WTC11 (cell line): Measurements from ENCODE around the gene MESD. TPM values are rescaled to one million over a fixed set of nuclear protein-coding genes. Genes with fewer than 3 reads are reported as not detected.
A peak's percentile ranks its signal among the peaks of the same experiment; 100 is the strongest.

Source experiments
- ATAC-seq: fragments of 200-7000 bp; cut with Tn5 transposase; 2 replicates; pipeline ENCODE4 v1.10.0; 2021; ENCODE audit warnings: mild to moderate bottlenecking, moderate library complexity
- CTCF ChIA-PET: fragments of 300-600 bp; sonication (Branson Sonifier 250); formaldehyde crosslinking; loops from one replicate; lab custom pipeline; 2021; ENCODE audit warnings: antibody characterized with exemption; lab: Charles Lee
- POLR2A ChIA-PET: fragments of 350-600 bp; sonication (Branson Sonifier 250); formaldehyde crosslinking; loops from one replicate; lab custom pipeline; 2021; ENCODE audit warnings: antibody characterized with exemption; lab: Charles Lee
- DNase-seq: peaks from one replicate; pipeline ENCODE4 v3.0.0; 2021; ENCODE audit warnings: low spot score
- H3K27ac Mint-ChIP-seq: 2 replicates; pipeline ENCODE4 v1.8.0; 2021; ENCODE audit warnings: mixed read lengths
- H3K27me3 Mint-ChIP-seq: 2 replicates; pipeline ENCODE4 v1.8.0; 2021; ENCODE audit warnings: low read depth, mild to moderate bottlenecking, moderate library complexity, mixed read lengths
- H3K36me3 Mint-ChIP-seq: 2 replicates; pipeline ENCODE4 v1.8.0; 2021; ENCODE audit warnings: mixed read lengths
- H3K4me1 Mint-ChIP-seq: 2 replicates; pipeline ENCODE4 v1.8.0; 2022; ENCODE audit warnings: mixed read lengths
- H3K4me3 Mint-ChIP-seq: 2 replicates; pipeline ENCODE4 v1.8.0; 2021; ENCODE audit warnings: mild to moderate bottlenecking, moderate library complexity, mixed read lengths
- H3K9me3 Mint-ChIP-seq: 2 replicates; pipeline ENCODE4 v1.8.0; 2021; ENCODE audit warnings: mixed read lengths
- CREM ChIP-seq: sonication (generic); formaldehyde crosslinking; IDR thresholded peaks from 2 replicates; pipeline ENCODE4 v1.8.1; 2022; ENCODE audit warnings: mild to moderate bottlenecking, missing genetic modification reagents, moderate library complexity
- FOXK1 ChIP-seq: sonication (generic); formaldehyde crosslinking; IDR thresholded peaks from 2 replicates; pipeline ENCODE4 v1.8.0; 2022; ENCODE audit warnings: mild to moderate bottlenecking, moderate library complexity, missing genetic modification reagents
- GABPB1 ChIP-seq: sonication (generic); formaldehyde crosslinking; IDR thresholded peaks from 2 replicates; pipeline ENCODE4 v1.8.1; 2023; ENCODE audit warnings: mild to moderate bottlenecking, missing genetic modification reagents
- GRHL2 ChIP-seq: fragments of 250-450 bp; sonication (Bioruptor Pico); IDR thresholded peaks from 2 replicates; pipeline ENCODE4 v1.8.0; 2022; ENCODE audit warnings: mild to moderate bottlenecking, moderate library complexity; ENCODE audit not compliant: insufficient replicate concordance, severe bottlenecking
- JUN ChIP-seq: sonication (generic); formaldehyde crosslinking; IDR thresholded peaks from 2 replicates; pipeline ENCODE4 v1.8.0; 2023; ENCODE audit warnings: mild to moderate bottlenecking, missing genetic modification reagents
- KAT7 ChIP-seq: sonication (generic); formaldehyde crosslinking; IDR thresholded peaks from 2 replicates; pipeline ENCODE4 v1.8.1; 2023; ENCODE audit warnings: missing genetic modification reagents, mild to moderate bottlenecking, borderline replicate concordance
- NFYB ChIP-seq: sonication (generic); formaldehyde crosslinking; conservative IDR thresholded peaks from 2 replicates; pipeline ENCODE4 v1.8.0; 2022; ENCODE audit warnings: low read depth, missing genetic modification reagents
- NR1H2 ChIP-seq: sonication (generic); formaldehyde crosslinking; IDR thresholded peaks from 2 replicates; pipeline ENCODE4 v1.9.0; 2021; ENCODE audit warnings: mild to moderate bottlenecking, moderate library complexity, missing genetic modification reagents
- NR3C1 ChIP-seq: sonication (generic); formaldehyde crosslinking; conservative IDR thresholded peaks from 2 replicates; pipeline ENCODE4 v1.8.1; 2023; ENCODE audit warnings: low read depth, mild to moderate bottlenecking, missing genetic modification reagents
- ZNF121 ChIP-seq: sonication (generic); formaldehyde crosslinking; IDR thresholded peaks from 2 replicates; pipeline ENCODE4 v1.8.0; 2023; ENCODE audit warnings: missing genetic modification reagents
- ZNF219 ChIP-seq: sonication (generic); formaldehyde crosslinking; IDR thresholded peaks from 2 replicates; pipeline ENCODE4 v1.8.0; 2023; ENCODE audit warnings: missing genetic modification reagents, mild to moderate bottlenecking, borderline replicate concordance
- ZNF232 ChIP-seq: sonication (generic); formaldehyde crosslinking; IDR thresholded peaks from 2 replicates; pipeline ENCODE4 v1.8.0; 2022; ENCODE audit warnings: mild to moderate bottlenecking, missing genetic modification reagents
- ZNF263 ChIP-seq: sonication (generic); formaldehyde crosslinking; IDR thresholded peaks from 2 replicates; pipeline ENCODE4 v1.8.1; 2022; ENCODE audit warnings: low read depth, mild to moderate bottlenecking, moderate library complexity, missing genetic modification reagents
- ZNF317 ChIP-seq: sonication (generic); formaldehyde crosslinking; IDR thresholded peaks from 2 replicates; pipeline ENCODE4 v1.8.1; 2023; ENCODE audit warnings: low read depth, mild to moderate bottlenecking, moderate library complexity, missing genetic modification reagents, borderline replicate concordance
- ZNF416 ChIP-seq: fragments of 250-450 bp; sonication (Bioruptor Pico); IDR thresholded peaks from 2 replicates; pipeline ENCODE4 v1.9.0; 2021; ENCODE audit warnings: mild to moderate bottlenecking, inconsistent platforms
- total RNA-seq: library from RNA; stranded (reverse); gene quantifications from 3 replicates; pipeline ENCODE4 v1.2.3, GENCODE V29; 2021
- TF ChIP-seq, protein P1 (sequence below): sonication (generic); formaldehyde crosslinking; IDR thresholded peaks from 2 replicates; pipeline ENCODE4 v1.8.0; 2023; ENCODE audit warnings: missing genetic modification reagents, mild to moderate bottlenecking, borderline replicate concordance
- TF ChIP-seq, protein P2 (sequence below): sonication (generic); formaldehyde crosslinking; IDR thresholded peaks from 2 replicates; pipeline ENCODE4 v1.8.1; 2022; ENCODE audit warnings: mild to moderate bottlenecking, moderate library complexity, missing genetic modification reagents
- TF ChIP-seq, protein P3 (sequence below): sonication (generic); formaldehyde crosslinking; IDR thresholded peaks from 2 replicates; pipeline ENCODE4 v1.8.1; 2023; ENCODE audit warnings: mild to moderate bottlenecking, missing genetic modification reagents, moderate library complexity
- TF ChIP-seq, protein P4 (sequence below): sonication (generic); formaldehyde crosslinking; IDR thresholded peaks from 2 replicates; pipeline ENCODE4 v1.8.1; 2022; ENCODE audit warnings: mild to moderate bottlenecking, missing genetic modification reagents, moderate library complexity, borderline replicate concordance
- TF ChIP-seq, protein P5 (sequence below): sonication (generic); formaldehyde crosslinking; IDR thresholded peaks from 2 replicates; pipeline ENCODE4 v1.8.1; 2023; ENCODE audit warnings: mild to moderate bottlenecking, missing genetic modification reagents, moderate library complexity

The MESD gene
- total RNA-seq, 1 experiment from 2014 or later = 28.3 TPM

DNA sequence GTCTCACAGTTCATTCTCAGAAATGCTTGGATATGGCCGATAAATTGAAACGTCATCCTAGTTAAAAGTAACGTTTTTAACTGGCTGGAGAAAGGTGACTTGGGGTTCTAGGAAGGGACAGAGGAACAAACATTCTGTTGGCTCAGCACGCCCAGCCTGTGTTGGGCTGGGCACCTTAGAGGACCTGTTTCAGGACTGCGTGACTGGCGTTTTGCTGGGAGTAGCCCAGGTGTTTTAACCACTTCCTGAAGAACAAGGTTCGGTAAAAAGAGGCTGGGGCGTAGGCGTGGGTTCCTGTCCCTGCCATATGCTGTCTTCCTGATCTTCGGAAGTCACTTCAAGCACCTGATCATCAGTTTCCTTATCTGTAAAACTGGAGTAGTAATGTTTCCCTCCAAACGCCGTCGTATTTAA, 10.0 kb upstream of the MESD start:
- Mint-ChIP-seq H3K4me3 (peak overlapping the region; percentile 93), H3K4me1 (peaks cover 13% of the 10 kb centered on the region), H3K27me3 (peaks cover 10% of the 10 kb centered on the region), H3K9me3 (no peaks in the 10 kb centered on the region), H3K36me3 (peaks cover 4% of the 10 kb centered on the region; the same call in 1 of the 2 replicates), H3K27ac (no peak overlapping the region; the same call in 1 of the 2 replicates)
- no peak for TF ChIP-seq GRHL2 (CRISPR knock-in tag)
- DNase-seq = no peak
- no peak for ATAC-seq
- POLR2A ChIA-PET = interaction anchor here (1.4 kb wide), 1 partner anchor 8 kb away, joined by 7 read pairs; no protein-coding TSS in a partner anchor
- CTCF ChIA-PET = interaction anchor here (2.1 to 6.2 kb wide), 2 partner anchors 107 to 267 kb away, joined by 4 to 35 read pairs; no protein-coding TSS in a partner anchor

DNA sequence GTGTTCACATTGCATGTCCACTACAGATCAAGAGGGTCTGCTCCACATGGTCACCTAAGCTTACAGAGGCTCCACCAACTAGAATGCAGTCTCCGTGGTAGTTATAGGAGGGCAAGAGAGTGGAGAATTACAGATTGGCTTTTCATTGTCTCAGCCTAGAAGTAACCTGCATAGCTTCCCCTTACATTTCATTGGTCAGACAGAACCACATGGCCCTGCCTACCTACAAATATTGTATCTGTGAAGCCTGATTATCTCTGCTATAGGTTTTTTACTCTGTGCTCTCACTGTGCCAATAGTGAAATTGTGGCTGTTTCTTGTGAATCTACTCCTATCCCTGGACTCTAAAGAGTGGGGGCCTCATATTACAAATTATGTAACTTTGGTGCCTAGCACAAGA, 8.6 kb upstream of the MESD start:
- Mint-ChIP-seq H3K9me3 (no peaks in the 10 kb centered on the region), H3K36me3 (no peaks in the 10 kb centered on the region), H3K27ac (no peak overlapping the region), H3K27me3 (peaks cover 10% of the 10 kb centered on the region), H3K4me1 (peaks cover 10% of the 10 kb centered on the region), H3K4me3 (no peak overlapping the region)
- ATAC-seq (no peak), DNase-seq (no peak)
- ChIA-PET POLR2A (no interaction called here), CTCF (interaction anchor here (1.2 to 6.2 kb wide), 2 partner anchors 16 to 268 kb away, joined by 3 to 35 read pairs; no protein-coding TSS in a partner anchor)
- TF ChIP-seq ZNF219 (CRISPR knock-in tag) = no peak
- TF ChIP-seq NFYB (CRISPR knock-in tag) = peak; percentile 36; the same call in 1 of the 2 replicates
- TF ChIP-seq CREM (CRISPR knock-in tag) = no peak

DNA sequence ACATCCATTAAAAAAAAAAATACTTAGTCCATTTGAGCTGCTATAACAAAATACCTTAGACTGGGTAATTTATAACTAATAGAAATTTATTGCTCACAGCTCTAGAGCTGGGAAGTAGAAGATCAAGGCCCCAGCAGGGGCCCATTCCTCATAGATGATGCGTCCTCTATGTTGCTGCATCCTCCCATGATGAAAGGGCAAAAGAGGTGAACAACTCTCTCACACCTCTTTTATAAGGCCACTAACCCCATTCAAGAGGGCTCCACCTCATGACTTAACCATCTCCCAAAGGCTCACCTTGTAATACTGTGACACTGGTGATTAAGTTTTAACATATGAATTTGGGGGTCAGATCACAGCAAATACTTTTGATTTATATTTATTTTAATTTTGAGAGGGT, 8.1 kb upstream of the MESD start:
- no peak overlapping the region for H3K4me3 Mint-ChIP-seq

More for the DNA sequence above, 8.1 kb upstream of the MESD start:
- TF ChIP-seq, protein P1, sequence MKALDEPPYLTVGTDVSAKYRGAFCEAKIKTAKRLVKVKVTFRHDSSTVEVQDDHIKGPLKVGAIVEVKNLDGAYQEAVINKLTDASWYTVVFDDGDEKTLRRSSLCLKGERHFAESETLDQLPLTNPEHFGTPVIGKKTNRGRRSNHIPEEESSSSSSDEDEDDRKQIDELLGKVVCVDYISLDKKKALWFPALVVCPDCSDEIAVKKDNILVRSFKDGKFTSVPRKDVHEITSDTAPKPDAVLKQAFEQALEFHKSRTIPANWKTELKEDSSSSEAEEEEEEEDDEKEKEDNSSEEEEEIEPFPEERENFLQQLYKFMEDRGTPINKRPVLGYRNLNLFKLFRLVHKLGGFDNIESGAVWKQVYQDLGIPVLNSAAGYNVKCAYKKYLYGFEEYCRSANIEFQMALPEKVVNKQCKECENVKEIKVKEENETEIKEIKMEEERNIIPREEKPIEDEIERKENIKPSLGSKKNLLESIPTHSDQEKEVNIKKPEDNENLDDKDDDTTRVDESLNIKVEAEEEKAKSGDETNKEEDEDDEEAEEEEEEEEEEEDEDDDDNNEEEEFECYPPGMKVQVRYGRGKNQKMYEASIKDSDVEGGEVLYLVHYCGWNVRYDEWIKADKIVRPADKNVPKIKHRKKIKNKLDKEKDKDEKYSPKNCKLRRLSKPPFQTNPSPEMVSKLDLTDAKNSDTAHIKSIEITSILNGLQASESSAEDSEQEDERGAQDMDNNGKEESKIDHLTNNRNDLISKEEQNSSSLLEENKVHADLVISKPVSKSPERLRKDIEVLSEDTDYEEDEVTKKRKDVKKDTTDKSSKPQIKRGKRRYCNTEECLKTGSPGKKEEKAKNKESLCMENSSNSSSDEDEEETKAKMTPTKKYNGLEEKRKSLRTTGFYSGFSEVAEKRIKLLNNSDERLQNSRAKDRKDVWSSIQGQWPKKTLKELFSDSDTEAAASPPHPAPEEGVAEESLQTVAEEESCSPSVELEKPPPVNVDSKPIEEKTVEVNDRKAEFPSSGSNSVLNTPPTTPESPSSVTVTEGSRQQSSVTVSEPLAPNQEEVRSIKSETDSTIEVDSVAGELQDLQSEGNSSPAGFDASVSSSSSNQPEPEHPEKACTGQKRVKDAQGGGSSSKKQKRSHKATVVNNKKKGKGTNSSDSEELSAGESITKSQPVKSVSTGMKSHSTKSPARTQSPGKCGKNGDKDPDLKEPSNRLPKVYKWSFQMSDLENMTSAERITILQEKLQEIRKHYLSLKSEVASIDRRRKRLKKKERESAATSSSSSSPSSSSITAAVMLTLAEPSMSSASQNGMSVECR (CRISPR knock-in tag) = no peak
- no peak for TF ChIP-seq FOXK1
- TF ChIP-seq JUN (CRISPR knock-in tag) = no peak
- TF ChIP-seq ZNF317 = no peak
- TF ChIP-seq NR3C1 (CRISPR knock-in tag) = no peak
- TF ChIP-seq ZNF121 = no peak
- no peak for TF ChIP-seq NR1H2
- no peak for TF ChIP-seq ZNF263
- TF ChIP-seq, protein P2, sequence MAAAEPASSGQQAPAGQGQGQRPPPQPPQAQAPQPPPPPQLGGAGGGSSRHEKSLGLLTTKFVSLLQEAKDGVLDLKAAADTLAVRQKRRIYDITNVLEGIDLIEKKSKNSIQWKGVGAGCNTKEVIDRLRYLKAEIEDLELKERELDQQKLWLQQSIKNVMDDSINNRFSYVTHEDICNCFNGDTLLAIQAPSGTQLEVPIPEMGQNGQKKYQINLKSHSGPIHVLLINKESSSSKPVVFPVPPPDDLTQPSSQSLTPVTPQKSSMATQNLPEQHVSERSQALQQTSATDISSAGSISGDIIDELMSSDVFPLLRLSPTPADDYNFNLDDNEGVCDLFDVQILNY = no peak
- TF ChIP-seq, protein P3, sequence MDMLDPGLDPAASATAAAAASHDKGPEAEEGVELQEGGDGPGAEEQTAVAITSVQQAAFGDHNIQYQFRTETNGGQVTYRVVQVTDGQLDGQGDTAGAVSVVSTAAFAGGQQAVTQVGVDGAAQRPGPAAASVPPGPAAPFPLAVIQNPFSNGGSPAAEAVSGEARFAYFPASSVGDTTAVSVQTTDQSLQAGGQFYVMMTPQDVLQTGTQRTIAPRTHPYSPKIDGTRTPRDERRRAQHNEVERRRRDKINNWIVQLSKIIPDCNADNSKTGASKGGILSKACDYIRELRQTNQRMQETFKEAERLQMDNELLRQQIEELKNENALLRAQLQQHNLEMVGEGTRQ (CRISPR knock-in tag) = no peak
- TF ChIP-seq, protein P4, sequence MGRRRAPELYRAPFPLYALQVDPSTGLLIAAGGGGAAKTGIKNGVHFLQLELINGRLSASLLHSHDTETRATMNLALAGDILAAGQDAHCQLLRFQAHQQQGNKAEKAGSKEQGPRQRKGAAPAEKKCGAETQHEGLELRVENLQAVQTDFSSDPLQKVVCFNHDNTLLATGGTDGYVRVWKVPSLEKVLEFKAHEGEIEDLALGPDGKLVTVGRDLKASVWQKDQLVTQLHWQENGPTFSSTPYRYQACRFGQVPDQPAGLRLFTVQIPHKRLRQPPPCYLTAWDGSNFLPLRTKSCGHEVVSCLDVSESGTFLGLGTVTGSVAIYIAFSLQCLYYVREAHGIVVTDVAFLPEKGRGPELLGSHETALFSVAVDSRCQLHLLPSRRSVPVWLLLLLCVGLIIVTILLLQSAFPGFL (CRISPR knock-in tag) = no peak
- no peak for TF ChIP-seq ZNF219 (CRISPR knock-in tag)
- no peak for TF ChIP-seq KAT7 (CRISPR knock-in tag)
- TF ChIP-seq GRHL2 (CRISPR knock-in tag) = no peak
- TF ChIP-seq ZNF232 (CRISPR knock-in tag) = no peak
- no peak for TF ChIP-seq GABPB1 (CRISPR knock-in tag)
- TF ChIP-seq, protein P5, sequence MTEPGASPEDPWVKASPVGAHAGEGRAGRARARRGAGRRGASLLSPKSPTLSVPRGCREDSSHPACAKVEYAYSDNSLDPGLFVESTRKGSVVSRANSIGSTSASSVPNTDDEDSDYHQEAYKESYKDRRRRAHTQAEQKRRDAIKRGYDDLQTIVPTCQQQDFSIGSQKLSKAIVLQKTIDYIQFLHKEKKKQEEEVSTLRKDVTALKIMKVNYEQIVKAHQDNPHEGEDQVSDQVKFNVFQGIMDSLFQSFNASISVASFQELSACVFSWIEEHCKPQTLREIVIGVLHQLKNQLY = no peak
- TF ChIP-seq ZNF416 = no peak
- Mint-ChIP-seq H3K4me1 (peaks cover 10% of the 10 kb centered on the region), H3K9me3 (no peaks in the 10 kb centered on the region), H3K27me3 (peaks cover 10% of the 10 kb centered on the region), H3K27ac (no peak overlapping the region; the same call in 1 of the 2 replicates), H3K36me3 (no peaks in the 10 kb centered on the region)
- DNase-seq = no peak
- ChIA-PET POLR2A (no interaction called here), CTCF (interaction anchor here (1.2 to 6.2 kb wide), 2 partner anchors 15 to 269 kb away, joined by 3 to 35 read pairs; no protein-coding TSS in a partner anchor)
- no peak for ATAC-seq
